Cardiac fibroblast (primary cell): ENCODE data around the gene STAB2.
A peak's percentile ranks its signal among the peaks of the same experiment; 100 is the strongest.

ENCODE experiments used
- DNase-seq, 2 donors: peaks; one replicate each; pipeline versions ENCODE4 v3.0.0 to v3.0.0-alpha.2; 2010; ENCODE audit warnings: low read depth in 2 of 2
- H3K4me3 ChIP-seq, 2 donors: replicated peaks in 1 of 2; 1 replicate in 1 of 2; 2 replicates in 1 of 2; pipeline ENCODE4 v1.5.1; 2011; ENCODE audit warnings: low read depth in 2 of 2, low read length in 2 of 2, mild to moderate bottlenecking in 2 of 2, moderate library complexity in 1 of 2
- TF ChIP-seq, protein P1 (sequence below): IDR thresholded peaks from one replicate; pipeline ENCODE4 v1.5.1; 2011; ENCODE audit warnings: low read depth, mild to moderate bottlenecking, low read length, inconsistent platforms

Gene STAB2

DNA sequence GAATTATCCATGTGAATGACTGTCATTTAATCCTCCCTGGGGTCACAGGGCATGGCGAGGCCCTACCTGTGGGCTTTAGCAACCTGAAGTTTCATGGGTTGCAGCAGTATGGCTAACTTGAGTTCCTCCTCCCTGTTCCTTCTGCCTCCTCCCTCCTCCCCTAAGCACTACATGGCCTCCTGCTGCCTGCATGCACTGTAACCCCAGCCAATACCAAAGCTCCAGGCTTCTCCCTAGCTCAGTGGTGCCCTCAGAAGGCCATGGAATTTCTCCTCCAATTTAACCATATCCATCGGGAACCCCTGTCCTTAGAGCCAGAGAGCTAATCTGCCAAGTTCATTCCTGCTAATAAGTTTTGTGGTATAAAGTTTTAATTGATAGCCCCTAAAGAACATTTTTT lies 158.9 kb downstream of the STAB2 start:
- no peak overlapping the region for H3K4me3 ChIP-seq
- TF ChIP-seq, protein P1, sequence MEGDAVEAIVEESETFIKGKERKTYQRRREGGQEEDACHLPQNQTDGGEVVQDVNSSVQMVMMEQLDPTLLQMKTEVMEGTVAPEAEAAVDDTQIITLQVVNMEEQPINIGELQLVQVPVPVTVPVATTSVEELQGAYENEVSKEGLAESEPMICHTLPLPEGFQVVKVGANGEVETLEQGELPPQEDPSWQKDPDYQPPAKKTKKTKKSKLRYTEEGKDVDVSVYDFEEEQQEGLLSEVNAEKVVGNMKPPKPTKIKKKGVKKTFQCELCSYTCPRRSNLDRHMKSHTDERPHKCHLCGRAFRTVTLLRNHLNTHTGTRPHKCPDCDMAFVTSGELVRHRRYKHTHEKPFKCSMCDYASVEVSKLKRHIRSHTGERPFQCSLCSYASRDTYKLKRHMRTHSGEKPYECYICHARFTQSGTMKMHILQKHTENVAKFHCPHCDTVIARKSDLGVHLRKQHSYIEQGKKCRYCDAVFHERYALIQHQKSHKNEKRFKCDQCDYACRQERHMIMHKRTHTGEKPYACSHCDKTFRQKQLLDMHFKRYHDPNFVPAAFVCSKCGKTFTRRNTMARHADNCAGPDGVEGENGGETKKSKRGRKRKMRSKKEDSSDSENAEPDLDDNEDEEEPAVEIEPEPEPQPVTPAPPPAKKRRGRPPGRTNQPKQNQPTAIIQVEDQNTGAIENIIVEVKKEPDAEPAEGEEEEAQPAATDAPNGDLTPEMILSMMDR, result no peak
- DNase-seq, result no peak

DNA sequence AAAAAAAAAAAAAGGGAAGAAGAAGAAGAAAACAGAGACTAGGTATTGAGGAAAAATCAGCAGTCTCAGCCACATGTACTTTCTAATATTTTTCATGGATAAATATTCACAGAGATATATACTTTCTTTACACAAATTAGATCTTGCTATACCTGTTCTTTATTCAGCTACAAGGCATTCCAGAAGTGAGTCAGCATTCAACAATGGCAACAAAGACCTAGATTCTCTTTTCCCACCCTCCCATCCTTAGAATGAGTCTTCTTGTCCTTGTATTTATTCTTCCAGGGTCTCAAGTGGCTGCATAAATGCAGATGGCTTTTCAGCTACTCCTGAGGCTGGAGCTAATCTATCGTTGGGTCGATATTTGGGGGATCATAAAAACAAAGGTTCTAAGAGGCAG lies 160.9 kb downstream of the STAB2 start:
- H3K4me3 ChIP-seq, result no peak overlapping the region
- TF ChIP-seq, protein P1, result no peak
- no peak for DNase-seq

DNA sequence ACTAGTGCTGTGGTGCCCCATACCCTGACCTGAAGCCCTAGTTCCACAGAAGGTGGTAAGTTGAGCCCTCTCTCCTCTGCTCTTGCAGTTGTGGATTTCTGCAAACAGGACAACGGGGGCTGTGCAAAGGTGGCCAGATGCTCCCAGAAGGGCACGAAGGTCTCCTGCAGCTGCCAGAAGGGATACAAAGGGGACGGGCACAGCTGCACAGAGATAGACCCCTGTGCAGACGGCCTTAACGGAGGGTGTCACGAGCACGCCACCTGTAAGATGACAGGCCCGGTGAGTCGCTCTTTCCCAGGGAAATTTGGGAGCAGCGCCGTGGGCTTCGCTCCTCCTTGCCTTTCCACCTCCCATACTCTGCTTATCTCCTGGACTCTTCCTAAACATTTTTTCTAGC lies 161.8 kb downstream of the STAB2 start:
- H3K4me3 ChIP-seq, result no peak overlapping the region
- TF ChIP-seq, protein P1, result no peak
- no peak for DNase-seq

DNA sequence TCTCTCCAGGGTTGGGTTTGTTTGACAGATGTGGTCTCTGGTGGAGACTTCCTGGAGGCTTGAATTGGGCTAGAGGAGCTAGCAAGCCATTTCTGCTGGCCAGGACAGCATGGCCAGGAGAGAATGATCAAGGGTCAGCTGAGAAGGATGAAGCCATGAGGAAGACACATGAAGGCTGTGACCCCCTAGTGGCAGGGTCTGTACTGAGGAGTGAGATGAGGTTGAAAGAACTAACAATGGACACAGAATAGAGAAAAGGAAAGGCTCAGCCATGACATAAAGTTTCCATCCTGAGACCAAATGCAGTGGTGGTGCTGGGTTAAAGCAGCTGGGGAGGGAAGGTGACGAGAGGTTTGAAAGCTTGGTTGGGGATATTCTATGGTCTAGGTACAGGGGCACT lies 164.1 kb downstream of the STAB2 start:
- DNase-seq, result no peak
- no peak overlapping the region for H3K4me3 ChIP-seq
- TF ChIP-seq, protein P1, result peak; percentile 11

DNA sequence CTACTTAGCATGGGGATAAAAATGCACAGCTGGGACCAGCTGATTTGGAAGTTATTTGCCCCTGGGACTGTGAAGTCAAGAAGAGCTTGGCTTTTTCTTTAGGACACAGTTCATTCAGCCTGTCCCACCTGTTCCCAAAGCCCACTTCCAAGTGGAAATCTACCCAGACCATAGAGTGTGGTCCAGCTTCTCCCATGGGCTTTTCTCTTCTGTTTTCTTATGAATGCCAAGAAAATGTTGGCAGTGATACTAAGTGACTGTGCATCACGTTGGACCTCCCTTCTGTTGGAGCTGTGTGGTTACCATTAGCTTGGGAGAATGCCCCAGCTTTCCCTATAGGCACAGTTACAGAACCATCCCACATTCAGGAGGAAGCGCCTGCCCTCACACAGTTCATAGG lies 164.5 kb downstream of the STAB2 start:
- TF ChIP-seq, protein P1, result no peak
- peak in 1 of 2 donors; percentile 48 for DNase-seq
- no peak overlapping the region for H3K4me3 ChIP-seq

DNA sequence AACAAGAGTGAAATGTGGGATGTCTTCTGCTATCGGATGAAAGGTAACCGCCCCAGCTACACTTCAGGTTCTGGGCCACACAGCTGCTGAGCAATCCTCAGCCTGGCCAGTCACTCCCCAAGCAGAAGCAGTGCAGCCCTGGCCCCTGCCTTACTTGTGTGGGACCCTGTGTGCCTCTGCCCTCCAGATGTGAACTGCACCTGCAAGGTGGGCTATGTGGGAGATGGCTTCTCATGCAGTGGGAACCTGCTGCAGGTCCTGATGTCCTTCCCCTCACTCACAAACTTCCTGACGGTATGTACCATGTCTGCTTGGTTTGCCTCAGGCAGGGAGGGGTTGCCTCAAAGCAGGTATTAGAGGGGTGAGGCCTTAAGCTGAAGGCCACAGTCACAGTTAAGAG lies 168.4 kb downstream of the STAB2 start:
- no peak for DNase-seq
- H3K4me3 ChIP-seq, result no peak overlapping the region
- TF ChIP-seq, protein P1, result no peak

DNA sequence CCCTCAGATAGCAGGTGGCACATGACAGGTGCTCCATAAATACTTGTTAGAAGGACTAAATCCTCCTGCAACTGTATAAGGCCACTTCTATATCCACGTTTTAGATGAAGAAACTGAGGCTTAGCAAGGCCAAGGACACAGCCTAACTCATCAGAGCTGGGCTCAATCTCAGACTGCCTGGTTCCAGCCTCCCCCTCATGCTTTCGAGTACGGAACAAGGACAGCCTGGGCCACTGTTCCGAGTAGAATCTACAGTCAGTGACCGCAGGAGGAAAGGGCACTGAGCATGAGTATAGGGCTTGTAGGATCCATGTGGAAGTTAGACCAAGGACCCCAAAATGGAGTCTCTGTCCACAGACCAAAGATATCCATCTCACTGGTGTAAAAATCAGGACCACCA lies 169.4 kb downstream of the STAB2 start:
- TF ChIP-seq, protein P1, result no peak
- DNase-seq, result no peak
- no peak overlapping the region for H3K4me3 ChIP-seq
